ENCODE data around the gene PIEZO1. TPM values are rescaled to one million over a fixed set of nuclear protein-coding genes. Genes with fewer than 3 reads are reported as not detected.

The PIEZO1 gene
- total RNA-seq, 1 experiment from 2014 or later, result 71.1 TPM

- H3T11ph ChIP-seq (ENCODE audit: low read length), result no peak overlapping the region
- no peak overlapping the region for H3K9ac ChIP-seq (ENCODE audit: extremely low read depth, insufficient read length, low read length)
- TF ChIP-seq CTCF (conservative IDR thresholded peaks at IDR 0.05), result no peak
- Mint-ChIP-seq H3K4me3 (peak overlapping the region; percentile 54 to 75; a peak in 3 of 5 replicates), H3K36me3 (ENCODE audit: insufficient read depth in 1 of 3, low read depth in 3 of 3) (peaks cover 0 to 2% (median 0%) of the 10 kb centered on the region in 3 experiments; a peak in 1 of 7 replicates), H3K9me3 (no peaks in the 10 kb centered on the region), H3K4me1 (peaks cover 19 to 26% of the 10 kb centered on the region in 2 experiments), H3K27me3 (ENCODE audit: low read depth) (peaks cover 32% of the 10 kb centered on the region), H3K27ac (no peak overlapping the region; a peak in 1 of 7 replicates)
- H4K5ac ChIP-seq (ENCODE audit: insufficient read length, low read depth, low read length), result no peak overlapping the region
- no peak overlapping the region for H2BK5ac ChIP-seq (ENCODE audit: insufficient read length, low read length)
- no peak overlapping the region for H3K18ac ChIP-seq (ENCODE audit: insufficient read length, low read depth, low read length)
- no peak overlapping the region for H2AK5ac ChIP-seq (ENCODE audit: insufficient read length, low read length)
- no peaks in the 10 kb centered on the region for H3K79me1 ChIP-seq (ENCODE audit: insufficient read depth, low read depth, low read length, poor library complexity, severe bottlenecking)
- no CpG with 5 or more reads among the region's 15 CpGs for WGBS (ENCODE audit: extremely low coverage, insufficient read length, low lambda C conversion rate)
- no peak overlapping the region for H2BK12ac ChIP-seq (ENCODE audit: insufficient read length, low read depth, low read length)
- H3K27me3 ChIP-seq (ENCODE audit: insufficient read depth, low read length), result no peaks in the 10 kb centered on the region; the same call in 1 of the 2 replicates
- no peak overlapping the region for H3K27ac ChIP-seq (ENCODE audit: insufficient read length, low read depth, low read length)
- peaks cover 12% of the 10 kb centered on the region for H3K23me2 ChIP-seq (ENCODE audit: insufficient read length, low read depth, low read length, poor library complexity, severe bottlenecking)
- H3K14ac ChIP-seq (ENCODE audit: insufficient read depth, low read length), result no peak overlapping the region
- no peak overlapping the region for H2AFZ ChIP-seq (ENCODE audit: low read length)
- no peaks in the 10 kb centered on the region for H3K4me1 ChIP-seq (ENCODE audit: insufficient read depth, low read length)
- no peak overlapping the region for H2BK15ac ChIP-seq (ENCODE audit: low read depth, low read length)
- H2BK120ac ChIP-seq (ENCODE audit: low read depth, low read length, poor library complexity, severe bottlenecking), result no peak overlapping the region
- H4K8ac ChIP-seq (replicated peaks; ENCODE audit: insufficient read length, low read depth, low read length), result no peak overlapping the region
- no peak for DNase-seq
- H3K56ac ChIP-seq (ENCODE audit: insufficient read length, low read depth, low read length), result no peak overlapping the region
- no peak overlapping the region for H4K91ac ChIP-seq (ENCODE audit: insufficient read length, low read depth, low read length)
- no peaks in the 10 kb centered on the region for H3K9me3 ChIP-seq (ENCODE audit: control insufficient read depth, low read depth, low read length)
- no peak overlapping the region for H2BK20ac ChIP-seq (ENCODE audit: low read depth, low read length, poor library complexity, severe bottlenecking)
- H4K20me1 ChIP-seq (ENCODE audit: control insufficient read depth, insufficient read depth, insufficient read length), result no peaks in the 10 kb centered on the region
- no peak overlapping the region for H3K4ac ChIP-seq (ENCODE audit: low read depth, low read length)
- no peaks in the 10 kb centered on the region for H3K79me2 ChIP-seq (ENCODE audit: insufficient read depth, low read length)
- no peak overlapping the region for H3K23ac ChIP-seq (ENCODE audit: insufficient read length, low read depth, low read length)
- H3K4me2 ChIP-seq (ENCODE audit: insufficient read depth, insufficient read length, low read length), result peak overlapping the region; percentile 48
Observed at GRCh38 chr16:88684569-88685155, 100.4 kb downstream of the PIEZO1 start.
